LNCaP clone FGC (cell line): Measurements from ENCODE around the gene BCL11B.

Experiments
- DNase-seq: peaks from one replicate; pipeline ENCODE4 v3.0.0-alpha.2; 2011; ENCODE audit warnings: low read depth
- H3K4me3 ChIP-seq: 2 replicates; pipeline ENCODE4 v1.5.1; 2011; ENCODE audit warnings: mild to moderate bottlenecking, low read depth, low read length, control low read depth
- CTCF ChIP-seq: IDR thresholded peaks from 2 replicates; pipeline ENCODE4 v1.5.1; 2012; ENCODE audit warnings: mild to moderate bottlenecking; ENCODE audit not compliant: control insufficient read depth, insufficient read depth; ENCODE audit errors: extremely low read depth

The BCL11B gene

DNA sequence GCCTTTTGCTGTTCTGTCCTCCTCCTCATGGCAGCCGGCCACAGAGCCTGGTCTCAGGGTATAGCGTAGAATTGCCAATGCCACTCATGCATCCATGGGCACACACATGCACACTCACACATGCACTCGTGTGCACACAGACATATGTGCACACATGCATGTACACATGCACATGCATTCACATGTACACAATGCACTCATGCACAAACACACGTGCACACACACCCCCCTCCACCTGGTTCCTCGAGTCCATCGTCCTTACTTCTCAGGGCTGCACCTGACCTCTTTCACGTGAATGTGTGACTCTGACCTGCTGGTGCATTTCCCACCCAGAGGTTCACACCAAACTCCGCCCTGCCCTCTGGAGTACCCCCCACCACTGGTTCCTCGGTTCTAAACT lies 60.6 kb downstream of the BCL11B start:
- no peak for TF ChIP-seq CTCF
- H3K4me3 ChIP-seq, result no peak overlapping the region
- DNase-seq, result no peak

DNA sequence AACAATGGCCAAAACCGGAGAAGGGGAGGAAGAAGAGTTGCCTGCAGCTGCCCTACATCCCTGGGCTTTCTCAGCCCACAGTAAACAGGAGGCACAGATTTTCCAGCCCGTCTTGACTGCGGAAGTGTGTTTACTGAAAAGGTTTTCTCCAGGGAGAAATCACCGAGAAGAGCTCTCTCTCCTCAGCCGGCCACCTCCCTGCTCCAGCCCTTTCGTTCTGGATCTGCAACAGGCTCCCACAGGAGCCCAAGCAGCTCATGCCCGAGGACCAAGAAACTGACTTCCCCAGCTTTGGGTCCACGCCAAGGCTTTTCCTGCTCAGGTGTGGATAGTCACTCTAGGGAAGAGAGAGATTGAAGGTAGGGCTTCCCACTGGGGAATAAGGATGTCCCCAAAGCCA lies 61.7 kb downstream of the BCL11B start:
- DNase-seq, result no peak
- no peak for TF ChIP-seq CTCF
- H3K4me3 ChIP-seq, result no peak overlapping the region

DNA sequence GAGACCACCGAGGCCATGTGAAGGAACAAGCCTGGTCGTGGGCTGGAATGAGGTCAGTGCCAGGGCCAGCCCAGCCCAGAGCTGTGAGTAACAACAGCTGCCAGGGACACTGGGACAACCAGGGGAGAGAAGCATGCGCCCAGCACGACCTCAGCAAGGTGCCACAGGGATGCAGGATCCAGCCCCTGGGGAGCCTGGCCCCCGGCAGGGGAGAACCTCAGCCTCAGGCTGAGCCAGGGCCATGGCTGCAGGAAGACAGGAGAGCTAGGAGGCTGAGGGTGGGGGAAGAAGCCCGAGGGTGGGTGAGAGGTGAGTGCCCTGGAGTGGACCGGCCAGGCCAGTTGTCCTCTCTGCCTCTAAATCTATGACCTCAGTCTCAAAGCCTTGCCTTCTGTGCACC lies 62.6 kb downstream of the BCL11B start:
- no peak for TF ChIP-seq CTCF
- no peak overlapping the region for H3K4me3 ChIP-seq
- no peak for DNase-seq

GRCh38 chr14:99208318-99208717 lies 63.7 kb downstream of the BCL11B start:
- no peak for TF ChIP-seq CTCF
- no peak overlapping the region for H3K4me3 ChIP-seq
- no peak for DNase-seq

GRCh38 chr14:99207456-99207855 lies 64.5 kb downstream of the BCL11B start:
- TF ChIP-seq CTCF, result no peak
- no peak overlapping the region for H3K4me3 ChIP-seq
- DNase-seq, result no peak

DNA sequence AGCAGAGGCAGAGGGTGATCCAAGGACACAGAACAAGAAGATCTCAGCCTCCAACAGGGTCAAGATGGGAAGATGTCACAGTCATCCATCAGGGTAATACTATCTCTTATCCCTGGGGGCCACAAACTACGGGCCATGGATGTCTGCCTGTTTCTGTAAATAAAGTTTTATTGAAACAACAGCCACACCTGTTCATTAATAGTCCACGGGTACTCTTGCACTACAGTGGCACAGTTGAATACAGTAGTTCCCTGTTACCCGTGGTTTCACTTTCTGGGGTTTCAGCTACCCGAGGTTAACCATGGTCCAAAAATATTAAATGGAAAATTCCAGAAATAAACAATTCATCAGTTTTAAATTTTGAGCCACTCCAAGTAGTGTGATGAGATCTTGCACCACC lies 65.9 kb downstream of the BCL11B start:
- no peak for TF ChIP-seq CTCF
- no peak overlapping the region for H3K4me3 ChIP-seq
- DNase-seq, result no peak

DNA sequence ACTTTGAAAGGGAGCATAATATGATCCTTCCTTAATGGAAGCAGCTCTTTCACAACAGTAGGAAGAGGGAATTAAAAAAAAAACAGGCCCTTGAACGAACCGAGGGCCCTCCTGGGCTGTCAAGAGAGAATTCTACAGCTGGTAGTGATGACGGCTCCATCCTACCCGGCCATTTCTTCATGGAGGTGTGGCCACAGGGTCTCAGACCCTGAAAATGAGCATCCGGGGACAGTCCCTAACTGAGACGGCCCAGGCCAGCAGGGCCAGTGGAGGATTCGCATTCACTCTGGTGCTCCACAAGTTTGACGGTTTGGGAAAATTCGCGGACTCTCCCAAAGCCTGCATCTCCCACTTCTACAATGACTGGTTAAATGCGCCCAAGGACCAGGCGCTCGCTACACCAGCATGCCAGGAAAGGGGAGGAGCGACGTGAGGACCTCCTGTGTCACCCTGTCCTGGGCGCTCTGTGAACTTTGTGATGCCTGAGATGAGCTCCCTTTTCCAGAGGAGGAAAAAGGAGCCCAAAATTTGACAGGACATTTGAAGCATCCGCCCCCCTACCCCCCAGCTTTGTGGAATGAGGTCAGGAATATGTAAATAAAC lies 66.8 kb downstream of the BCL11B start:
- DNase-seq, result no peak
- H3K4me3 ChIP-seq, result no peak overlapping the region
- TF ChIP-seq CTCF, result no peak
